Neural cell (in vitro differentiated cells): Measurements from ENCODE around the gene GUCA2A. TPM values are rescaled to one million over a fixed set of nuclear protein-coding genes. Genes with fewer than 3 reads are reported as not detected.

Experiments used
- H2AFZ ChIP-seq: fragments of 200-600, 300-800 bp; sonication (generic), shearing (Covaris generic); 2 replicates; pipeline ENCODE4 v1.6.0; 2014; ENCODE audit warnings: low read depth, mild to moderate bottlenecking, antibody characterized with exemption, low read length, moderate library complexity
- H3F3A ChIP-seq: fragments of 200-600 bp; shearing (Covaris generic); 2 replicates; pipeline ENCODE4 v1.6.1; 2016; ENCODE audit warnings: mild to moderate bottlenecking, moderate library complexity, mixed read lengths, antibody characterized with exemption, low read length; ENCODE audit not compliant: insufficient read depth, poor library complexity, severe bottlenecking
- H3K27ac ChIP-seq: fragments of 200-600, 300-800 bp; sonication (generic), shearing (Covaris generic); 2 replicates; pipeline ENCODE4 v1.5.1; 2014; ENCODE audit warnings: mild to moderate bottlenecking, low read length, moderate library complexity
- H3K27me3 ChIP-seq: fragments of 300-800, 200-600 bp; sonication (generic), shearing (Covaris generic); 2 replicates; pipeline ENCODE4 v1.6.0; 2014; ENCODE audit warnings: mild to moderate bottlenecking, low read depth, low read length, moderate library complexity; ENCODE audit not compliant: insufficient read depth
- H3K36me3 ChIP-seq: fragments of 300-800, 200-600 bp; sonication (generic), shearing (Covaris generic); 2 replicates; pipeline ENCODE4 v1.5.1; 2014; ENCODE audit warnings: mild to moderate bottlenecking, antibody characterized with exemption, low read length, moderate library complexity; ENCODE audit not compliant: insufficient read depth
- H3K4me2 ChIP-seq: fragments of 300-800, 200-600 bp; sonication (generic), shearing (Covaris generic); 2 replicates; pipeline ENCODE4 v1.6.0; 2014; ENCODE audit warnings: mild to moderate bottlenecking, low read length
- H3K4me3 ChIP-seq: fragments of 300-800, 200-600 bp; sonication (generic), shearing (Covaris generic); 2 replicates; pipeline ENCODE4 v1.5.1; 2014; ENCODE audit warnings: mild to moderate bottlenecking, low read length, moderate library complexity
- H3K79me2 ChIP-seq: fragments of 200-600 bp; shearing (Covaris generic); replicated peaks from 2 replicates; pipeline ENCODE4 v1.6.0; 2014; ENCODE audit warnings: mild to moderate bottlenecking, low read length, moderate library complexity; ENCODE audit not compliant: insufficient read depth
- H3K9ac ChIP-seq: fragments of 300-800, 200-600 bp; sonication (generic), shearing (Covaris generic); 2 replicates; pipeline ENCODE4 v1.6.1; 2016; ENCODE audit warnings: mild to moderate bottlenecking, low read length, mixed read lengths
- H3K9me2 ChIP-seq: fragments of 200-600 bp; shearing (Covaris generic); 2 replicates; pipeline ENCODE4 v1.6.1; 2016; ENCODE audit warnings: mild to moderate bottlenecking, low read length, mixed read lengths; ENCODE audit not compliant: insufficient read depth
- H3K9me3 ChIP-seq: fragments of 200-600, 300-800 bp; sonication (generic), shearing (Covaris generic); 2 replicates; pipeline ENCODE4 v1.6.1; 2016; ENCODE audit warnings: mild to moderate bottlenecking, mixed run types, low read length, moderate library complexity, mixed read lengths
- H4K20me1 ChIP-seq: fragments of 200-600 bp; shearing (Covaris generic); 2 replicates; pipeline ENCODE4 v1.6.1; 2016; ENCODE audit warnings: mild to moderate bottlenecking, mixed run types; ENCODE audit not compliant: insufficient read depth
- CTCF ChIP-seq: fragments of 450-650 bp; IDR thresholded peaks from 2 replicates; pipeline ENCODE4 v1.5.1; 2014; ENCODE audit warnings: antibody characterized with exemption, mild to moderate bottlenecking, moderate library complexity; ENCODE audit not compliant: poor library complexity, severe bottlenecking
- EP300 ChIP-seq: fragments of 450-650 bp; conservative IDR thresholded peaks from 2 replicates; pipeline ENCODE4 v1.6.1; 2014; ENCODE audit warnings: antibody characterized with exemption, mild to moderate bottlenecking, moderate library complexity; ENCODE audit not compliant: poor library complexity, severe bottlenecking
- EZH2 ChIP-seq: fragments of 200-600, 300-800 bp; shearing (Covaris generic), sonication (generic); IDR thresholded peaks from 2 replicates; pipeline ENCODE4 v1.6.1; 2014; ENCODE audit warnings: antibody characterized with exemption, low read length, borderline replicate concordance, mild to moderate bottlenecking; ENCODE audit not compliant: insufficient read depth, poor library complexity, severe bottlenecking
- MXI1 ChIP-seq: fragments of 450-650 bp; conservative IDR thresholded peaks from 2 replicates; pipeline ENCODE4 v1.6.1; 2014; ENCODE audit warnings: antibody characterized with exemption, mild to moderate bottlenecking; ENCODE audit not compliant: poor library complexity, severe bottlenecking
- POLR2AphosphoS5 ChIP-seq: IDR thresholded peaks from 2 replicates; pipeline ENCODE4 v1.6.1; 2012
- RAD21 ChIP-seq: fragments of 450-650 bp; conservative IDR thresholded peaks from 2 replicates; pipeline ENCODE4 v1.6.1; 2014; ENCODE audit warnings: antibody characterized with exemption, mild to moderate bottlenecking, moderate library complexity
- REST ChIP-seq: IDR thresholded peaks from 2 replicates; pipeline ENCODE4 v1.6.1; 2012; ENCODE audit warnings: borderline replicate concordance
- SMC3 ChIP-seq: fragments of 450-650 bp; conservative IDR thresholded peaks from 2 replicates; pipeline ENCODE4 v1.6.1; 2014; ENCODE audit warnings: antibody characterized with exemption, mild to moderate bottlenecking, moderate library complexity; ENCODE audit not compliant: poor library complexity
- TAF1 ChIP-seq: IDR thresholded peaks from 2 replicates; pipeline ENCODE4 v1.6.1; 2012; ENCODE audit warnings: low read depth
- polyA plus RNA-seq: library from polyadenylated mRNA; depleted of rRNA; stranded (reverse); fragments of >200 nt; gene quantifications from 2 replicates; pipeline ENCODE4 v1.2.3, GENCODE V29; 2014

Gene GUCA2A
- polyA plus RNA-seq, 1 donor from 2014 or later: not detected

GRCh38 chr1:42157667-42158066, 6.9 kb downstream of the GUCA2A start:
- H3K36me3 ChIP-seq: no peaks in the 10 kb centered on the region
- no peaks in the 10 kb centered on the region for H4K20me1 ChIP-seq
- no peaks in the 10 kb centered on the region for H3K79me2 ChIP-seq
- H2AFZ ChIP-seq: no peak overlapping the region
- H3K9me3 ChIP-seq: peaks cover 5% of the 10 kb centered on the region
- no peaks in the 10 kb centered on the region for H3K27me3 ChIP-seq
- no peak overlapping the region for H3K4me2 ChIP-seq
- TF ChIP-seq POLR2AphosphoS5 (no peak), CTCF (no peak), TAF1 (no peak), EZH2 (no peak), EP300 (no peak), SMC3 (no peak), REST (no peak), MXI1 (no peak), RAD21 (no peak)
- H3K27ac ChIP-seq: no peak overlapping the region
- H3K9ac ChIP-seq: no peak overlapping the region
- H3K4me3 ChIP-seq: no peak overlapping the region
- H3F3A ChIP-seq: no peaks in the 10 kb centered on the region
- H3K9me2 ChIP-seq: no peaks in the 10 kb centered on the region

- TF ChIP-seq CTCF: no peak
- no peak for TF ChIP-seq TAF1
- no peak for TF ChIP-seq MXI1
- TF ChIP-seq RAD21: no peak
- TF ChIP-seq POLR2AphosphoS5: no peak
- TF ChIP-seq EP300: no peak
- no peak for TF ChIP-seq SMC3
- no peak for TF ChIP-seq REST
- TF ChIP-seq EZH2: no peak
- Histone ChIP-seq H3K36me3 (no peaks in the 10 kb centered on the region), H4K20me1 (no peaks in the 10 kb centered on the region), H3K27ac (no peak overlapping the region), H3K9me2 (no peaks in the 10 kb centered on the region), H3K79me2 (no peaks in the 10 kb centered on the region), H2AFZ (no peak overlapping the region), H3K9me3 (no peaks in the 10 kb centered on the region), H3F3A (no peaks in the 10 kb centered on the region), H3K4me3 (no peak overlapping the region), H3K4me2 (no peak overlapping the region), H3K9ac (no peak overlapping the region), H3K27me3 (no peaks in the 10 kb centered on the region)
These were observed 9.2 kb downstream of the GUCA2A start for GRCh38 chr1:42155362-42155761.
